Activated T-cell treated with anti-CD3 and anti-CD28 coated beads, Interleukin-2, amount 50 U/mL, for 4 hours (primary cell): ENCODE data around the gene PRL. TPM values are rescaled to one million over a fixed set of nuclear protein-coding genes. Genes with fewer than 3 reads are reported as not detected.

ENCODE experiments used
- ATAC-seq, 2 donors: fragments of 200-7000 bp; cut with Tn5 transposase; one replicate each; pipeline ENCODE4 v1.10.0; 2021
- DNase-seq: peaks from one replicate; pipeline ENCODE4 v3.0.0-alpha.2; 2020
- H3K27me3 Mint-ChIP-seq: one replicate; pipeline ENCODE4 v1.8.0; 2021; ENCODE audit warnings: low read depth, mixed read lengths
- H3K36me3 Mint-ChIP-seq: one replicate; pipeline ENCODE4 v1.8.0; 2022; ENCODE audit warnings: mixed read lengths; ENCODE audit not compliant: insufficient read depth
- H3K4me1 Mint-ChIP-seq: one replicate; pipeline ENCODE4 v1.8.0; 2021; ENCODE audit warnings: low read depth, mixed read lengths
- H3K4me3 Mint-ChIP-seq: one replicate; pipeline ENCODE4 v1.8.0; 2021; ENCODE audit warnings: mild to moderate bottlenecking, moderate library complexity, mixed read lengths
- H3K9me3 Mint-ChIP-seq: one replicate; pipeline ENCODE4 v1.8.0; 2021; ENCODE audit warnings: mixed read lengths
- total RNA-seq, 3 donors: library from RNA; stranded (reverse); gene quantifications; one replicate each; pipeline ENCODE4 v1.2.1, GENCODE V29; 2021

Gene PRL
- total RNA-seq, 3 donors from 2014 or later = 0.24 TPM; not detected in 2

DNA sequence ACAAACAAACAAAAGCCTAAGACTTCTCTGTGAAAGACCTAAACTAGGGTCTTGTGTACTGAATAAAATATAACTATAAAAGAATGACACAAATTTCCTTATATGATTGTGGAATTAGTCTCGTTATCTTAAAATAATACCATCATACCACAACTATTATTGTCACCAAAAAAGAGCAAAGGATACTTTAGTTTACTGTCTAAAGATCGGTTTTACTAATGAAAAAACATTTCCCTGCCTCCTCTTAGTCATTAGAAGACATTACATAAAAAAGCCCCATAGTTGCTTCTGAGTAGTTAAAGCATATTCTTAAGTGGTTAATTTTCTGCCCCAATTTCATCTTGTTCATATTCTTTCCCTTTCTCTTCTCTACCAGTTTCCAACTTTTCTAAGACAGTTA is 33.1 kb downstream of the PRL start:
- H3K36me3 Mint-ChIP-seq = no peaks in the 10 kb centered on the region
- no peaks in the 10 kb centered on the region for H3K27me3 Mint-ChIP-seq

DNA sequence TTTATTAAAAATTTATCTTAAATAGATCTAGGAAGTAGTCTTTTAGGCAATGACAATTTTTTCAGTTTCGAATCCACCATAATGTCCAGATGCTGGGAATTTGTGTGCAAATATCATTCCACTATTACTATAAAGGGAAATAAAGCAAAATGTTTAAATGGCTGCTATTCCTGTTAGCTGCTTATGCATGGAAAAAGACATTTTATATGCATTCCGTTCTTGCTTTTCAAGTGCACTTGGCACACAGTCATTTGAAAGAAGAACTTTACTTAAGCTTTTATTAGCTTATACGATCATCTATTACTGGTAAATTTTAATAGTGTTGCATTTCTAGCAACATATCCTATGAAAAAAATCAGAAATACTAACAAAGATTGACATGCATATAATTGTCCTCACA is 42.0 kb downstream of the PRL start:
- Mint-ChIP-seq H3K36me3 (no peaks in the 10 kb centered on the region), H3K4me3 (no peak overlapping the region), H3K9me3 (peaks cover 4% of the 10 kb centered on the region), H3K27me3 (no peaks in the 10 kb centered on the region), H3K4me1 (no peaks in the 10 kb centered on the region)
- no peak for ATAC-seq
- DNase-seq = no peak

More for the DNA sequence above, 33.1 kb downstream of the PRL start:
- ATAC-seq (no peak), DNase-seq (no peak)
- Mint-ChIP-seq H3K9me3 (peaks cover 5% of the 10 kb centered on the region), H3K4me3 (no peak overlapping the region), H3K4me1 (no peaks in the 10 kb centered on the region)

GRCh38 chr6:22253955-22254655 is 42.7 kb downstream of the PRL start:
- Mint-ChIP-seq H3K36me3 (no peaks in the 10 kb centered on the region), H3K27me3 (no peaks in the 10 kb centered on the region), H3K9me3 (peaks cover 4% of the 10 kb centered on the region), H3K4me1 (no peaks in the 10 kb centered on the region), H3K4me3 (no peak overlapping the region)
- DNase-seq (no peak), ATAC-seq (no peak)

DNA sequence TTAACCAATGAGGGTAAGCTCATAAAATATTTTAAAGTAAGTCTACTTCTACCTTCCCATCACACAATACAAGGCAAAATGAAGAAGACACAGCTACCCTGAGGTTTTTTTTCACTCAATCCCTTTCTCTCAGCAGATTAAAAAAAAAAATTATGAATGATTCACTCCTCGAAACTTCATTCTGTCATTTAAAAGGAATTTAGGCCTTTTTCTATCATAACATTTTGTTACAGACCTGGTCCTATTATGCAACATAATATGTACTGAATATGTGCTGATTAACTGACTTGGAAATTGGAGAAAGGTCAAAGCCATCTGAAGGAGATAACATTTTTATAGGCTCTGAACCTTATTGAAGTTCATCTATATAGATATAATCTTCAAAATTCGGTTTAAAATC is 45.5 kb downstream of the PRL start:
- Mint-ChIP-seq H3K9me3 (peaks cover 4% of the 10 kb centered on the region), H3K36me3 (no peaks in the 10 kb centered on the region), H3K4me3 (no peak overlapping the region), H3K4me1 (no peaks in the 10 kb centered on the region), H3K27me3 (no peaks in the 10 kb centered on the region)
- DNase-seq (no peak), ATAC-seq (no peak)

- Mint-ChIP-seq H3K9me3 (peaks cover 4% of the 10 kb centered on the region), H3K4me1 (no peaks in the 10 kb centered on the region), H3K36me3 (no peaks in the 10 kb centered on the region), H3K4me3 (no peak overlapping the region), H3K27me3 (no peaks in the 10 kb centered on the region)
- ATAC-seq (no peak), DNase-seq (no peak)
Measured at GRCh38 chr6:22250486-22250885, 46.4 kb downstream of the PRL start.

- Mint-ChIP-seq H3K9me3 (peaks cover 4% of the 10 kb centered on the region), H3K36me3 (no peaks in the 10 kb centered on the region), H3K27me3 (no peaks in the 10 kb centered on the region), H3K4me3 (no peak overlapping the region), H3K4me1 (no peaks in the 10 kb centered on the region)
- ATAC-seq = no peak
- DNase-seq = no peak
Measured at GRCh38 chr6:22249711-22250350, 47.0 kb downstream of the PRL start.

GRCh38 chr6:22248513-22249308 is 48.1 kb downstream of the PRL start:
- no peaks in the 10 kb centered on the region for H3K27me3 Mint-ChIP-seq
- H3K4me3 Mint-ChIP-seq = no peak overlapping the region
- no peak for DNase-seq
- no peaks in the 10 kb centered on the region for H3K36me3 Mint-ChIP-seq
- ATAC-seq = no peak
- H3K9me3 Mint-ChIP-seq = peaks cover 7% of the 10 kb centered on the region
- no peaks in the 10 kb centered on the region for H3K4me1 Mint-ChIP-seq

DNA sequence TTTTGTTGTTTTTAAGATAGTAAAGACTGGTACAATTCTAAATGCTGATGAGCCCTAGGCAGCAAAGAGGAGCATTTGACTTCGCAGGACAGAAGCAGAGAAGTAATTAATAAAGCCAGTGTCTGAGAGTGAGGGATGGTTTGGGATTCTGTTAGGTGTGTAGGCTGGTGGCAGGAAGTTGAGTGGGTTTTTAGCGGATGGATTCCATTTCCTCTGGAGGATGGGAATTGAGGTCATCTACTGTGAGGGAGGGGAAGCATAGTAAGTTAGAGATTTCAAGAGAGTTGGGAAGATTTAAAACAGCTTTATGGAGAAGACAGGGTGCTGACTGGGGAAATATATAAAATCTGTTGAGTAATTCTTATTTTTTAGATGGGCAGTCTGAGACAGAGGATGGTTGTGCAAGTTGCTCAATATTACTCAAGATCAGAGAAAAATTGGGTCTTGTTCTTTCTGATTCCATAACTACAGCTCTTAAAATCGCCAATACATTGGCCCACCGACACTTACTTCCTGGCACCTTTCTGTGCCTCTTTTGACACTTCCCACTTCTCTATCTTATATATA is 48.8 kb downstream of the PRL start:
- peaks cover 14% of the 10 kb centered on the region for H3K9me3 Mint-ChIP-seq
- H3K4me1 Mint-ChIP-seq = no peaks in the 10 kb centered on the region
- no peaks in the 10 kb centered on the region for H3K36me3 Mint-ChIP-seq
- H3K27me3 Mint-ChIP-seq = no peaks in the 10 kb centered on the region
- H3K4me3 Mint-ChIP-seq = no peak overlapping the region
- no peak for DNase-seq
- ATAC-seq = no peak

DNA sequence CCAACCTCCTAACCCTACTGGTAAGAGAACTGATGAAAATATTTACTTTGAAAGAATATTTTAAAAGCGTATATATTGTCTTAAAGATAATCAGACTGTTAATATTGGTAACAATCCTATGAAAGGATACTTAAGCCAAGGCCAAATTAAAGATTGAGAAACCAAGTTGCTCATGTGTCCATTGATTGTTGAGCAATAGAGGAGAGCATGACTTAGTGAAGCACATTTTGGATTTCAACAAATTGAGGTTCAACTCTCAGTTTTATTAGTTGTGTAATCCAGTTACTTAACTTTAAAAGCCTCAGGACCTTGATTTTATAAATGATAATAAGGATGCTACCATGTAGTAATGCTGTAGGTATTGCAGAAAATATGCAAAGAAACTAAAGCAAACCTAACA is 56.8 kb downstream of the PRL start:
- peaks cover 16% of the 10 kb centered on the region for H3K9me3 Mint-ChIP-seq
- DNase-seq (no peak), ATAC-seq (no peak)
- no peaks in the 10 kb centered on the region for H3K4me1 Mint-ChIP-seq
- no peaks in the 10 kb centered on the region for H3K36me3 Mint-ChIP-seq
- H3K27me3 Mint-ChIP-seq = no peaks in the 10 kb centered on the region
- no peak overlapping the region for H3K4me3 Mint-ChIP-seq

- Mint-ChIP-seq H3K36me3 (no peaks in the 10 kb centered on the region), H3K27me3 (no peaks in the 10 kb centered on the region), H3K4me1 (no peaks in the 10 kb centered on the region), H3K4me3 (no peak overlapping the region), H3K9me3 (peaks cover 16% of the 10 kb centered on the region)
- no peak for DNase-seq
- ATAC-seq = no peak
Measured at GRCh38 chr6:22239261-22239921, 57.4 kb downstream of the PRL start.

GRCh38 chr6:22238861-22239260 is 58.0 kb downstream of the PRL start:
- H3K36me3 Mint-ChIP-seq = no peaks in the 10 kb centered on the region
- no peak for ATAC-seq
- H3K4me3 Mint-ChIP-seq = no peak overlapping the region
- H3K4me1 Mint-ChIP-seq = no peaks in the 10 kb centered on the region
- no peaks in the 10 kb centered on the region for H3K27me3 Mint-ChIP-seq
- peaks cover 14% of the 10 kb centered on the region for H3K9me3 Mint-ChIP-seq
- DNase-seq = no peak

GRCh38 chr6:22237526-22237925 is 59.3 kb downstream of the PRL start:
- no peak for ATAC-seq
- DNase-seq = no peak
- peaks cover 3% of the 10 kb centered on the region for H3K9me3 Mint-ChIP-seq
- H3K4me1 Mint-ChIP-seq = no peaks in the 10 kb centered on the region
- no peaks in the 10 kb centered on the region for H3K27me3 Mint-ChIP-seq
- no peak overlapping the region for H3K4me3 Mint-ChIP-seq
- no peaks in the 10 kb centered on the region for H3K36me3 Mint-ChIP-seq
